ENCODE measurements around the gene PACC1. TPM values are rescaled to one million over a fixed set of nuclear protein-coding genes. Genes with fewer than 3 reads are reported as not detected.

The PACC1 gene
- polyA plus RNA-seq (2012; ENCODE audit: low read depth, missing spikeins) = 8.0 TPM

DNA sequence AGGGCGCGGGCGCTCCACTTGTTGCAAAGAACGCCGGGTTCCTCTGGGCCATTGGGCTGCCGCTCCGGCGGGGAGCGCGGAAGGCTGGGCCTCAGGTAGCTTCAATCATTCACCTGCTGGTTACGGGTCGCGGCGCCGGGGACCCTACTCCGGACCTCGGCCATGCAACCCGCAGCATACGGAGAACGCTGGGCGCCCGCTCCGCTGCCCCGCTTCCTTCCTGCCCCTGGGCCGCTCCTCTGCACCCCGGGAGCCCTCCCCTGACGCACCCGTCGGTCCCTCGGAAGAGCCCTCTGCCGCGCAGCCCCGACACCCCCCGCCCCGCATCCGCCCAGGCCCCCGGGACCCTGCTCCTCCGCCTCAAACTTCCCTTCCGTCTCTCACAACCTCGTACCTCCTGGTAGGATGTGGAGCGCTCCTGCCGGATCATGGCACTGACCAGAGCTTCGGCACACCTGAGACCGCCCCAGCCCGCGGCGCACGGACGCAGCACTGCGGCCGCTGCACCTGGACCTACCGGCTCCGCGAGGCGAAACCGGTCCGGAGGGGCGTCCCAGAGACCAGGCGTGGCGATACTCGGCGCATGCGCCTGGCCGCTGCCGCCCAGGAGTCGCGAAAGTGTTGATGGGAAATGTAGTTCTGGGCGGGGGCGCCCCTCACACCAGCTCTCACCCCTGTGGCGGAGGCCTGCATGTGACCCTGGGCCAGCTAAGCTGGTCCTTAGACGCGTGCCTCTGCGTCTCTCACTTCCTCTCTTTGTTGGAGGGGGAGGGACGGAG, at the start of gene PACC1:
Gene PACC1 (minus strand): TSS at position 559 of the 779 bp plus-strand sequence. CDS start 129 bp downstream, at position 430.
- peak; percentile 93 for DNase-seq (ENCODE audit: insufficient read length, low spot score)
- TF ChIP-seq POLR2A (IDR thresholded peaks at IDR 0.05; ENCODE audit: low read depth, low read length) = peak; percentile 81
- no peak for TF ChIP-seq PAX5 (IDR thresholded peaks at IDR 0.05; ENCODE audit: insufficient read depth, low read length, severe bottlenecking)
- TF ChIP-seq TAF1 (IDR thresholded peaks at IDR 0.05; ENCODE audit: low read depth, low read length) = 0 out of 2 replicates have a peak, but pooled peaks have one; percentile 44
- peak; percentile 73; the same call in 1 of the 2 replicates for TF ChIP-seq POU2F2 (IDR thresholded peaks at IDR 0.05; ENCODE audit: low read depth, low read length)
- TF ChIP-seq POLR2AphosphoS5 (IDR thresholded peaks at IDR 0.05; ENCODE audit: low read depth, low read length) = peak; percentile 82
- peak; percentile 100 for TF ChIP-seq SPI1 (IDR thresholded peaks at IDR 0.05; ENCODE audit: low read depth, low read length)
- peak; percentile 97 for FAIRE-seq

DNA sequence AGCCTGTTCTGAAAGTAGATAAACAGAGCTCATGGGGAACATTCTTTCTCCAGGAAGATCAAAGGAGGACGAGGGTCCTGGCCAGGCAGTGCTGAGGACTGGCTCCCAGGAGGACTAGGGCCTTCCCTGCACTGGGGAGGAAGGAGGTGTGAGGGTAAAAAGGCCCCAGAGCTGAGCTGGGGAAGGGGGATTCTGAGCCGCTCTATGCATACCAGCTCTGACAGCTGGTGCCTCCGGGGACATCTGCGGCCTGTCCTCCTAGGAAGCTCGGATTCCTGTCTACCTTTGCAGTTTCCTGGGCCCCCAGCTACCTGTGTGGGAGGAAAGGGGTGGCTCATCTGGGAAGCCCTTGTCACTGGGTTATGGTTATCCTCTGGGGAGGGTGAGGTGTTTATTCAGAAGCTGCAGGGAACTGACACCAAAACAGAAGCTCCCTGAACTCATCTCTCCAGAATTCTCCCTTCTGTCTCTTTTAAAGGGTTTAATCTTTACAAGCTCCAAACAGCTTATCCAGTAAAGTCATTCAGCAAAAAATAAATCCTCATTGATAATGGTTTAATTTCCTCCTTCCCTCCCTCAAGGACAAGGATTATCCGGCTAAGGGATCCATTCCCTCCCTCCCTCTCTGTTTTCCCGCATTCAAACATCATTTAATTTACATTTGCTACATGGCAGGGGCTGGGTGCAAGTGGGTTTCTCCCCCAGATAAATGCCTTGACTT, 49.0 kb upstream of the PACC1 start:
- TF ChIP-seq PAX5 (IDR thresholded peaks at IDR 0.05; ENCODE audit: insufficient read depth, low read length, severe bottlenecking) (no peak), POLR2A (IDR thresholded peaks at IDR 0.05; ENCODE audit: low read depth, low read length) (no peak), TAF1 (IDR thresholded peaks at IDR 0.05; ENCODE audit: low read depth, low read length) (no peak), SPI1 (IDR thresholded peaks at IDR 0.05; ENCODE audit: low read depth, low read length) (no peak), POLR2AphosphoS5 (IDR thresholded peaks at IDR 0.05; ENCODE audit: low read depth, low read length) (no peak), POU2F2 (IDR thresholded peaks at IDR 0.05; ENCODE audit: low read depth, low read length) (no peak)
- DNase-seq (ENCODE audit: insufficient read length, low spot score) = no peak
- FAIRE-seq = no peak

DNA sequence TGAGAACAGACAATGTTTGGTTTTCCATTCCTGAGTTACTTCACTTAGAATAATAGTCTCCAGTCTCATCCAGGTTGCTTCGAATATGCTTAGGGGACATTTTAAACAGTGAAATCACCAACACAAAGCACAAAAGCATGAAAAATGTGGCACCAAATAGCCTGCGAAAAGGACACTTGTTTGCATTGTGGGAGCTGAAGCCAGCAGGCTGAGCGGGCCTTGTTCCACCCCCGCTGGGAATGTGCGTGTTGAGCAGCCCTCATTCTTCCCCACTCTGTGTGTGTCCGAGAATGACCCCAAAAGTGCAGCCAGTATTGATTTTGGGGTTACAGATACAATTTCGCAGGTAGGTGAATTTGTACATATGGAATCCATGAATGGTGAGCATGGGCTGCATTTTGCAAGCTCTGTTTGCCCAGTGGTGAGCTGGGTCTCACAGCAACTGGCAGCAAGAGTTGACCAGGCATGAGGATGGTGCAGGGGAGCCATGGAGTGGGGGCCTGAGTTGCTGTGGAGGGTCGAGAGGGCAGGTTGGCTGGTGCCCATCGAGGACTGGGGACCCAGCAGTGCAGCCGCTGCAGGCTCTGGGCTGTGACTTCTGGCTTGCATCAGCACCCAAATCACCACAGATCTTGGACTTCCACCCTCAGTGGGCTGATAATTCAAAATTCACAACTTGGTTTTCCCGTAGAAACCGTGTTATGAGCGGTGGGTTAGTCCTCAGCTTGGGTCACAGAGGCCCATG, 47.4 kb upstream of the PACC1 start:
- no peak for FAIRE-seq

DNA sequence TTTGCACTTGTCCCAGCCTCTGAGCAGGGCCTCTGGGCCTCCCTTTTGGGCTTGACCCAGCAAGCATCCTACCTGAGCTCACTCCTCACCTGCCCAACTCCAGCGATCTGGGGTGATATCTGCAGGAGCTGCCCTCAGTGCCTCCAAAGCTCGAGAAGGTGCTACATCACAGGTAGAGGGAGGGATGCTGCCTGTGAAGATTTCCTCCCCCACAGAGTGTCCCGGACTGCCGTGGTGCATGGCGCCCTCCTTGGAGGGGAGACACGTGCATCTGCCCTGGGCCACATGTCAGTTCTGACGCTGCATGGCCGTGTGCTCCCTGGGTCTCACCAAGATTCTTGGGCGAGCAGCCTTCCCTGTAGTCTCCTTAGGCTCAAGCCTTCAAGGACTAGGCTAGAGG, 45.7 kb upstream of the PACC1 start:
- DNase-seq (ENCODE audit: insufficient read length, low spot score) (no peak), FAIRE-seq (no peak)
- TF ChIP-seq POLR2AphosphoS5 (IDR thresholded peaks at IDR 0.05; ENCODE audit: low read depth, low read length) = no peak
- no peak for TF ChIP-seq POU2F2 (IDR thresholded peaks at IDR 0.05; ENCODE audit: low read depth, low read length)
- no peak for TF ChIP-seq TAF1 (IDR thresholded peaks at IDR 0.05; ENCODE audit: low read depth, low read length)
- no peak for TF ChIP-seq PAX5 (IDR thresholded peaks at IDR 0.05; ENCODE audit: insufficient read depth, low read length, severe bottlenecking)
- no peak for TF ChIP-seq SPI1 (IDR thresholded peaks at IDR 0.05; ENCODE audit: low read depth, low read length)
- TF ChIP-seq POLR2A (IDR thresholded peaks at IDR 0.05; ENCODE audit: low read depth, low read length) = no peak

More for the DNA sequence above, 47.4 kb upstream of the PACC1 start:
- DNase-seq (ENCODE audit: insufficient read length, low spot score) = no peak
- no peak for TF ChIP-seq POU2F2 (IDR thresholded peaks at IDR 0.05; ENCODE audit: low read depth, low read length)
- TF ChIP-seq TAF1 (IDR thresholded peaks at IDR 0.05; ENCODE audit: low read depth, low read length) = no peak
- no peak for TF ChIP-seq SPI1 (IDR thresholded peaks at IDR 0.05; ENCODE audit: low read depth, low read length)
- no peak for TF ChIP-seq POLR2AphosphoS5 (IDR thresholded peaks at IDR 0.05; ENCODE audit: low read depth, low read length)
- no peak for TF ChIP-seq POLR2A (IDR thresholded peaks at IDR 0.05; ENCODE audit: low read depth, low read length)
- TF ChIP-seq PAX5 (IDR thresholded peaks at IDR 0.05; ENCODE audit: insufficient read depth, low read length, severe bottlenecking) = no peak

DNA sequence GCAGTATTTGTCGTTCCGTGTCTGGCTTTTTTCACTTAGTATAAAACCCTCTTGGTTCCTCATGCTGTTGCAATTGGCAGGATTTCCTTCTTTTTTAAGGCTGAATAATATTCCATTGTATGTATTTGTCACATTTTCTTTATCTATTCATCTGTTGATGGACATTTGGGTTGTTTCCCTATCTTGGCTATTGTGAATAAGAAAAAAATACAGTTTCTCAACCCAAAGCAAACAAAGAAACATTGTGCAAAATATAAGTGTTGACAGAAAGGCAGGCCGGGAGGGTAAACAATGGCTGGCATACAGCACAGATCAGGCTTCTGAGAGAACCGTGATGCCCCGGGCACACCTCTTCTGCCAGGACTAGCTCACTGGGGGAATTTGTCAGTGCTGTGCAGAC, 45.0 kb upstream of the PACC1 start:
- TF ChIP-seq POLR2A (IDR thresholded peaks at IDR 0.05; ENCODE audit: low read depth, low read length) (no peak), POU2F2 (IDR thresholded peaks at IDR 0.05; ENCODE audit: low read depth, low read length) (no peak), POLR2AphosphoS5 (IDR thresholded peaks at IDR 0.05; ENCODE audit: low read depth, low read length) (no peak), PAX5 (IDR thresholded peaks at IDR 0.05; ENCODE audit: insufficient read depth, low read length, severe bottlenecking) (no peak)
- DNase-seq (ENCODE audit: insufficient read length, low spot score) (no peak), FAIRE-seq (no peak)

DNA sequence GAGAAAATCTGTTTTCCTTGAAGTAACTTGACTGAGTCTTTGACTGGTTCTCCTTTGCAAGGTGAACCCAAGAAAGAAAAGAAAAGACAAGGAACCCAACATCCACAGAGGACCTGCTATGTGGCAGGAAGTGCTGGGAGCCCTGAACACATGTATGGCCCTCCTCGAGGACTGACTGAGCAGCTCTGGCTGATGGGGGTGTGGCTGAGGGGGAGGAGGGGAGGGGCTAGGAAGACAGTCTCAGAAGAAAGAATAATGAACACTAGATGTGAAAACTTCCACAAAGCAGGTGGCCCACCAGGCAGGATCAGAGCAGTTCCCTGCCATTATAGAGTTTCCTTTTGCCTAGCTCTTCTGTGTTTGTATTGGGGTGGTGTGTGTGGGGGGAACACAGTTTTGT, 44.1 kb upstream of the PACC1 start:
- DNase-seq (ENCODE audit: insufficient read length, low spot score) = no peak
- TF ChIP-seq TAF1 (IDR thresholded peaks at IDR 0.05; ENCODE audit: low read depth, low read length) (no peak), POLR2AphosphoS5 (IDR thresholded peaks at IDR 0.05; ENCODE audit: low read depth, low read length) (no peak), POU2F2 (IDR thresholded peaks at IDR 0.05; ENCODE audit: low read depth, low read length) (no peak), POLR2A (IDR thresholded peaks at IDR 0.05; ENCODE audit: low read depth, low read length) (no peak), PAX5 (IDR thresholded peaks at IDR 0.05; ENCODE audit: insufficient read depth, low read length, severe bottlenecking) (no peak), SPI1 (IDR thresholded peaks at IDR 0.05; ENCODE audit: low read depth, low read length) (no peak)
- FAIRE-seq = no peak

DNA sequence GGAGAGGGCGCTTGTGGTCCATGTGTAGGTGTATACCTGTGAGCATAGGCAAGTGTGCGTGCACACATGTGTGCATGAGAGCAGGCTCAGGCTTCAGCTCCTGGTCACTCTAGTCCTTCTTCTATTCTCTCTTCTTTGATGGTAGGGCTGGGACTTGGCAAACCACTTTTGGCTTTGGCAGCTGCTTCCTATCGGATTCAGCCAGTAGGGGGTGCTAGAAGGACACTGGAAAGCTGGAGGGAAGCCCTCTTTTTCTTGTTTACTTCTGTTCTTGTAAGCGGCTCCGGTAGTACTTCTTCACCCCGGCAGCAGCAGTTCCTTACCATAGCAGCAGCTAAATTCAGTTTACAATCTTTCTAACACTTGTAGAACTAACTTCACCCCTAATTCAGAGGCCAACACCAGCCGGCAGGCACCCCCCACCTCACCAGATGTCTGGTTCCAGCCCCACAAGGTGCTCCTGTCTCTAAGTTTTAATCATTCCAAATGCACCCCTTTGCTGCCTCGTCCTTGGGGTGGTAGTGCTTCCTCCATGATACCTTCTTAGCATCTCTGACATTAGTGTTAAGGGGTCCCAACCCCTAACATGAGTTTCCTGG, 43.2 kb upstream of the PACC1 start:
- TF ChIP-seq PAX5 (IDR thresholded peaks at IDR 0.05; ENCODE audit: insufficient read depth, low read length, severe bottlenecking) = no peak
- no peak for TF ChIP-seq SPI1 (IDR thresholded peaks at IDR 0.05; ENCODE audit: low read depth, low read length)
- no peak for TF ChIP-seq POU2F2 (IDR thresholded peaks at IDR 0.05; ENCODE audit: low read depth, low read length)
- TF ChIP-seq POLR2AphosphoS5 (IDR thresholded peaks at IDR 0.05; ENCODE audit: low read depth, low read length) = no peak
- no peak for TF ChIP-seq POLR2A (IDR thresholded peaks at IDR 0.05; ENCODE audit: low read depth, low read length)
- TF ChIP-seq TAF1 (IDR thresholded peaks at IDR 0.05; ENCODE audit: low read depth, low read length) = no peak
- FAIRE-seq (no peak), DNase-seq (ENCODE audit: insufficient read length, low spot score) (no peak)

DNA sequence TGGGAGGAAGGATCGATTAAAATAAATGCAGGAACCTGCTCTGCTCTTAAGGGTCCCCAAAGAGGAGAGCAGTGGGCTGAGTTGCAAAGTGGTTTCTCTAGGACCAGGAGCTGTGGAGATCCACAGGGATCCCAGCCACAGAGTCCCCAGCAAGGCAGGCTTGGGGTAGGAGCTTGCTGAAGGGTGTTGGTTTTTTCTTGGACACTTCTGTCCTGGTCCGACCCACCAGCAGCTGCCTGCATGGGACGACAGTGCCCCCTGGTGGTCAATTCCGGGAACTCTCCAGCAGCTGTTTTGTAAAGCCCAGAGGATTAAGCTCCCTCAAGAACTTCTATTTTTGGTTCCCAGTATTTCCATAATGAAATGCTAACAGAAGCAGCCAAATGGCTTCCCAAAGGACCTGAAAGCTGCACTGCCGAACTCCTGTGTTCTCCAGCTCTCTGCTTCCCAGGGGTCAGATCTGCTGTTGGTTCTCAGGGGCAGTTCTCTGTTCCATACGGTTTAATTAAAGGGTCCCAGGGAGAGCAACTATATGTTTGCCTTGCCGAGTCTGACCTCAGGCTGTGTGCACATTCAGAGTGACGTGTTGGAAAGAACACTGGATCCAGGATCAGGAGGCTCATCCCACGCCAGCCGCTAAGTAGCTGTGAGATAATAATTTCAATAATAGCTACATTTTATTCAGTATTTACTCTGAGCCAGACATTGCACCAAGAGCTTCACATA, 41.3 kb upstream of the PACC1 start:
- TF ChIP-seq POU2F2 (IDR thresholded peaks at IDR 0.05; ENCODE audit: low read depth, low read length) (no peak), PAX5 (IDR thresholded peaks at IDR 0.05; ENCODE audit: insufficient read depth, low read length, severe bottlenecking) (no peak), POLR2A (IDR thresholded peaks at IDR 0.05; ENCODE audit: low read depth, low read length) (no peak), TAF1 (IDR thresholded peaks at IDR 0.05; ENCODE audit: low read depth, low read length) (no peak)
- FAIRE-seq = peak; percentile 47
- peak; percentile 61 for DNase-seq (ENCODE audit: insufficient read length, low spot score)
